Ecto neural progenitor cell (in vitro differentiated cells): ENCODE measurements around the gene AFF1.

ENCODE experiments used
- DNase-seq: peaks from one replicate; pipeline ENCODE4 v3.0.0-alpha.2; 2018; ENCODE audit warnings: low spot score

The AFF1 gene

GRCh38 chr4:86934771-86935565 is at the start of gene AFF1:
Gene AFF1 (plus strand): TSS chr4:86935011. CDS start chr4:86948534, 13,523 bp downstream.
- peak; percentile 95 for DNase-seq

- no peak for DNase-seq
Measured at GRCh38 chr4:86890790-86891189, 44.0 kb upstream of the AFF1 start.

GRCh38 chr4:86891762-86892635 is 42.8 kb upstream of the AFF1 start, which contains the start of gene C4orf36:
Gene C4orf36 (minus strand): TSS chr4:86892422. CDS start chr4:86891520, 902 bp downstream.
- peak; percentile 85 for DNase-seq

- DNase-seq = no peak
Measured at GRCh38 chr4:86892636-86892960, 42.2 kb upstream of the AFF1 start.

- no peak for DNase-seq
Measured at GRCh38 chr4:86893136-86893535, 41.7 kb upstream of the AFF1 start.

GRCh38 chr4:86894455-86894854 is 40.4 kb upstream of the AFF1 start:
- DNase-seq = no peak

GRCh38 chr4:86895692-86896488 is 38.9 kb upstream of the AFF1 start:
- DNase-seq = no peak

- DNase-seq = no peak
Measured at GRCh38 chr4:86896596-86896995, 38.2 kb upstream of the AFF1 start.

GRCh38 chr4:86898562-86898961 is 36.2 kb upstream of the AFF1 start:
- DNase-seq = no peak

- DNase-seq = no peak
Measured at GRCh38 chr4:86901864-86902263, 32.9 kb upstream of the AFF1 start.

GRCh38 chr4:86908251-86908657 is 26.6 kb upstream of the AFF1 start:
- DNase-seq = no peak

GRCh38 chr4:86909546-86910295 is 25.1 kb upstream of the AFF1 start:
- no peak for DNase-seq

GRCh38 chr4:86910369-86910768 is 24.4 kb upstream of the AFF1 start:
- no peak for DNase-seq

GRCh38 chr4:86910820-86911684 is 23.8 kb upstream of the AFF1 start:
- no peak for DNase-seq

GRCh38 chr4:86916392-86916791 is 18.4 kb upstream of the AFF1 start:
- DNase-seq = no peak

- no peak for DNase-seq
Measured at GRCh38 chr4:86917212-86918039, 17.4 kb upstream of the AFF1 start.

GRCh38 chr4:86918539-86919072 is 16.2 kb upstream of the AFF1 start:
- DNase-seq = no peak

- DNase-seq = no peak
Measured at GRCh38 chr4:86919561-86920223, 15.1 kb upstream of the AFF1 start.
